GM12878 (cell line): ENCODE data around the gene TMOD3. TPM values are rescaled to one million over a fixed set of nuclear protein-coding genes. Genes with fewer than 3 reads are reported as not detected.

Experiments
- ATAC-seq: fragments of 200-7000 bp; cut with Tn5 transposase; 3 replicates; pipeline ENCODE4 v1.9.1; 2020; ENCODE audit warnings: mild to moderate bottlenecking, moderate library complexity
- BruUV-seq: library from RNA; stranded (reverse); fragments of 400-500 nt; replicated peaks from 2 replicates; lab custom pipeline; 2021; lab: Mats Ljungman, UMichigan
- CTCF ChIA-PET: fragments of 300-600 bp; sonication (Branson Sonifier 250); formaldehyde crosslinking; extraction: SDS; loops from one replicate; lab custom pipeline; 2021; ENCODE audit warnings: inconsistent platforms; lab: Yijun Ruan, JAX
- POLR2A ChIA-PET: fragments of 350-600 bp; formaldehyde crosslinking; extraction: SDS; loops from one replicate; lab custom pipeline; 2021; ENCODE audit warnings: inconsistent platforms; lab: Charles Lee
- RAD21 ChIA-PET: fragments of 300-600 bp; sonication (Branson Sonifier 250); formaldehyde crosslinking; loops from one replicate; lab custom pipeline; 2023; ENCODE audit warnings: antibody characterized with exemption; ENCODE audit not compliant: unreplicated experiment; lab: Charles Lee
- SMC1A ChIA-PET: fragments of 300-600 bp; sonication (Branson Sonifier 250); formaldehyde crosslinking; loops from one replicate; lab custom pipeline; 2023; ENCODE audit not compliant: unreplicated experiment, uncharacterized antibody; lab: Charles Lee
- DNase-seq: peaks from one replicate; pipeline ENCODE4 v3.0.0-alpha.2; 2011; ENCODE audit warnings: low read depth, low spot score
- FAIRE-seq: peaks from 3 replicates; lab custom pipeline; 2011; peaks lifted over from hg19 to GRCh38; lab: Jason Lieb, UNC
- H2AFZ ChIP-seq: 2 replicates; pipeline ENCODE4 v1.6.0; 2011; ENCODE audit warnings: low read depth, low read length, control low read depth; ENCODE audit not compliant: control insufficient read depth
- H3K27ac ChIP-seq: 2 replicates; pipeline ENCODE4 v1.5.1; 2011; ENCODE audit warnings: control low read depth; ENCODE audit not compliant: control insufficient read depth, insufficient read depth
- H3K27me3 ChIP-seq, 2 experiments: replicated peaks in 1 of 2; 2 replicates each; pipeline versions ENCODE4 v1.6.0 to v1.6.1; 2011; ENCODE audit warnings: low read length in 1 of 2; ENCODE audit not compliant: control insufficient read depth in 2 of 2, insufficient read depth in 2 of 2
- H3K36me3 ChIP-seq, 2 experiments: 2 replicates each; pipeline ENCODE4 v1.5.1; 2011; ENCODE audit warnings: low read length in 1 of 2; ENCODE audit not compliant: control insufficient read depth in 2 of 2, insufficient read depth in 2 of 2
- H3K4me1 ChIP-seq: 2 replicates; pipeline ENCODE4 v1.6.1; 2011; ENCODE audit warnings: mild to moderate bottlenecking, low read length, moderate library complexity, mixed read lengths; ENCODE audit not compliant: control insufficient read depth, insufficient read depth
- H3K4me2 ChIP-seq: 2 replicates; pipeline ENCODE4 v1.6.0; 2011; ENCODE audit warnings: control low read depth; ENCODE audit not compliant: control insufficient read depth, insufficient read depth
- H3K4me3 ChIP-seq: fragments of 200-600 bp; sonication (generic); 2 replicates; pipeline ENCODE4 v1.5.1; 2016
- H3K79me2 ChIP-seq: 2 replicates; pipeline ENCODE4 v1.6.0; 2011; ENCODE audit warnings: low read length; ENCODE audit not compliant: control insufficient read depth, insufficient read depth
- H3K9ac ChIP-seq: 2 replicates; pipeline ENCODE4 v1.8.0; 2011; ENCODE audit warnings: low read length, control low read depth, mixed read lengths; ENCODE audit not compliant: control insufficient read depth, insufficient read depth
- H3K9me3 ChIP-seq: replicated peaks from 3 replicates; pipeline ENCODE4 v1.5.1; 2011; ENCODE audit warnings: mild to moderate bottlenecking, low read length; ENCODE audit not compliant: control insufficient read depth, insufficient read depth
- H4K20me1 ChIP-seq: 2 replicates; pipeline ENCODE4 v1.6.0; 2011; ENCODE audit not compliant: control insufficient read depth, insufficient read depth
- BMI1 ChIP-seq: fragments of 450-650 bp; IDR thresholded peaks from 2 replicates; pipeline ENCODE4 v1.6.1; 2016; ENCODE audit warnings: mild to moderate bottlenecking, moderate library complexity, borderline replicate concordance
- EZH2 ChIP-seq: IDR thresholded peaks from 2 replicates; pipeline ENCODE4 v1.6.1; 2012; ENCODE audit warnings: low read depth, mild to moderate bottlenecking, control low read depth, inconsistent platforms, low read length, borderline replicate concordance; ENCODE audit not compliant: control insufficient read depth
- IRF4 ChIP-seq: IDR thresholded peaks from 2 replicates; pipeline ENCODE4 v1.6.1; 2011; ENCODE audit warnings: low read depth, low read length
- NFXL1 ChIP-seq: fragments of 450-650 bp; IDR thresholded peaks from 2 replicates; pipeline ENCODE4 v1.6.1; 2017; ENCODE audit warnings: antibody characterized with exemption, mild to moderate bottlenecking, borderline replicate concordance
- NRF1 ChIP-seq: conservative IDR thresholded peaks from 2 replicates; pipeline ENCODE4 v1.6.1; 2011; ENCODE audit warnings: mild to moderate bottlenecking, low read depth, low read length, improper control_type of control experiment
- PML ChIP-seq: IDR thresholded peaks from 2 replicates; pipeline ENCODE4 v1.6.1; 2012; ENCODE audit warnings: low read length, inconsistent platforms
- PRDM15 ChIP-seq: fragments of 450-650 bp; formaldehyde crosslinking; IDR thresholded peaks from 2 replicates; pipeline ENCODE4 v1.4.0; 2020; ENCODE audit warnings: mild to moderate bottlenecking, moderate library complexity
- RAD21 ChIP-seq: IDR thresholded peaks from 2 replicates; pipeline ENCODE4 v1.6.1; 2011; ENCODE audit warnings: mild to moderate bottlenecking, low read depth, low read length, moderate library complexity; ENCODE audit not compliant: insufficient read depth
- RAD51 ChIP-seq: fragments of 450-650 bp; IDR thresholded peaks from 2 replicates; pipeline ENCODE4 v1.6.1; 2016; ENCODE audit warnings: moderate library complexity, mild to moderate bottlenecking, inconsistent platforms
- RELA ChIP-seq: fragments of 450-650 bp; IDR thresholded peaks from 2 replicates; pipeline ENCODE4 v1.8.0; 2014; ENCODE audit warnings: borderline replicate concordance; ENCODE audit not compliant: partially characterized antibody
- RELB ChIP-seq: fragments of 450-650 bp; IDR thresholded peaks from 2 replicates; pipeline ENCODE4 v1.6.1; 2017; ENCODE audit warnings: low read depth, mild to moderate bottlenecking, moderate library complexity
- RFX5 ChIP-seq: IDR thresholded peaks from 2 replicates; pipeline ENCODE4 v1.6.1; 2011; ENCODE audit warnings: low read depth, low read length, improper control_type of control experiment
- SRF ChIP-seq, 2 experiments: IDR thresholded peaks; 2 replicates each; pipeline ENCODE4 v1.6.1; 2011; ENCODE audit warnings: low read depth in 2 of 2, low read length in 2 of 2, mild to moderate bottlenecking in 1 of 2, moderate library complexity in 1 of 2
- STAT1 ChIP-seq: fragments of 450-650 bp; conservative IDR thresholded peaks from 2 replicates; pipeline ENCODE4 v1.6.1; 2014; ENCODE audit warnings: antibody characterized with exemption, mild to moderate bottlenecking
- TARDBP ChIP-seq: IDR thresholded peaks from 2 replicates; pipeline ENCODE4 v1.6.1; 2016; ENCODE audit warnings: borderline replicate concordance
- ZNF207 ChIP-seq: fragments of 450-650 bp; IDR thresholded peaks from 2 replicates; pipeline ENCODE4 v1.6.1; 2014; ENCODE audit warnings: antibody characterized with exemption, mild to moderate bottlenecking, borderline replicate concordance
- ZNF24 ChIP-seq: fragments of 450-650 bp; IDR thresholded peaks from 2 replicates; pipeline ENCODE4 v1.6.1; 2017; ENCODE audit warnings: antibody characterized with exemption, mild to moderate bottlenecking
- ZNF622 ChIP-seq: fragments of 450-650 bp; IDR thresholded peaks from 2 replicates; pipeline ENCODE4 v1.6.1; 2017; ENCODE audit warnings: mild to moderate bottlenecking, inconsistent platforms
- WGBS: methylation state at CpG from one replicate; pipeline ENCODE4 v1.1.6; 2016; ENCODE audit warnings: low lambda C conversion rate; ENCODE audit not compliant: insufficient replicate concordance, insufficient coverage; ENCODE audit errors: missing lambda C conversion rate; 5-methylcytosine and 5-hydroxymethylcytosine counted together
- in situ Hi-C: fragments of 300-500 bp; cut with MboI; formaldehyde crosslinking; loops from 9 replicates; pipeline ENCODE4 v1.14.3; 2018; ENCODE audit warnings: mixed read lengths
- intact Hi-C: fragments of 100-400 bp; cut with micrococcal nuclease; formaldehyde crosslinking; loops from one replicate; pipeline ENCODE4 v1.14.2; 2022; ENCODE audit not compliant: unreplicated experiment
- polyA plus RNA-seq, 11 experiments: library from polyadenylated mRNA; depleted of rRNA in 4 of 11; unstranded in 6 of 11; stranded (reverse) in 5 of 11; fragments of >200 nt; fragmentation: Nextera tagmentation in 4 of 11; fragmentation: Illumina TruSeq in 1 of 11; extraction: Ambion mirVana in 4 of 11; extraction: Trizol in 1 of 11; gene quantifications; 1 replicate in 1 of 11; 2 replicates in 10 of 11; pipeline versions ENCODE4 v1.2.1 to v1.2.3, GENCODE V29; 2011 to 2016; ENCODE audit warnings: inconsistent platforms in 2 of 11, missing spikeins in 2 of 11, low read depth in 1 of 11
- total RNA-seq, 4 experiments: library from RNA; depleted of rRNA in 3 of 4; stranded (reverse); fragments of >200 nt in 3 of 4; fragmentation: Illumina TruSeq in 1 of 4; extraction: Trizol in 1 of 4; gene quantifications; 2 replicates each; pipeline versions ENCODE4 v1.2.1 to v1.2.3, GENCODE V29; 2013 to 2021

TMOD3 gene
- total and polyA plus RNA-seq, 10 of the 15 experiments (the other 5 are each of a cell fraction or from before 2014, with no cell fraction given), result 5.2 to 39.4 (median 22.5) TPM

GRCh38 chr15:51856714-51857380, 27.4 kb downstream of the TMOD3 start:
- RAD21 ChIA-PET, result interaction anchor here (1.2 kb wide), 1 partner anchor 19 kb away, joined by 3 read pairs; no protein-coding TSS in a partner anchor
- H3K27ac ChIP-seq, result no peak overlapping the region
- H2AFZ ChIP-seq, result no peak overlapping the region
- H3K36me3 ChIP-seq, result peaks cover 0 to 9% of the 10 kb centered on the region in 2 experiments; a peak in 1 of 4 replicates
- no peaks in the 10 kb centered on the region for H4K20me1 ChIP-seq
- H3K9me3 ChIP-seq, result no peaks in the 10 kb centered on the region; the same call in 2 of the 3 replicates
- CTCF ChIA-PET, result interaction anchor here (1.6 to 2.5 kb wide), 2 partner anchors 10 to 11 kb away, joined by 3 to 8 read pairs; no protein-coding TSS in a partner anchor
- FAIRE-seq (no peak), DNase-seq (no peak), ATAC-seq (no peak)
- TF ChIP-seq EZH2, result no peak
- TF ChIP-seq RELA, result no peak
- no peak for TF ChIP-seq SRF (IDR thresholded peaks at IDR 0.05; ENCODE audit: low read depth in 2 of 2, low read length in 2 of 2)
- no peak for TF ChIP-seq RFX5
- no peak for TF ChIP-seq BMI1
- no peak for TF ChIP-seq TARDBP
- TF ChIP-seq NFXL1, result no peak
- TF ChIP-seq ZNF207, result no peak
- no peak for TF ChIP-seq NRF1
- no peak for TF ChIP-seq PML
- TF ChIP-seq ZNF24, result no peak
- no peak for TF ChIP-seq RELB
- TF ChIP-seq IRF4, result no peak
- TF ChIP-seq STAT1, result no peak
- no peak for TF ChIP-seq ZNF622
- TF ChIP-seq PRDM15 (CRISPR knock-in tag), result no peak
- TF ChIP-seq RAD51, result no peak
- TF ChIP-seq RAD21, result no peak
- in situ Hi-C loops, result no loop called here
- POLR2A ChIA-PET, result no interaction called here
- BruUV-seq, result TSS peak; percentile 24
- H3K9ac ChIP-seq, result no peak overlapping the region
- intact Hi-C loops, result no loop called here
- 91% methylated on average over 5 of the region's 5 CpGs for WGBS
- H3K79me2 ChIP-seq, result peaks cover 40% of the 10 kb centered on the region
- no peaks in the 10 kb centered on the region for H3K27me3 ChIP-seq
- H3K4me1 ChIP-seq, result peaks cover 4% of the 10 kb centered on the region; the same call in 1 of the 2 replicates
- SMC1A ChIA-PET, result interaction anchor here (0.6 to 6.7 kb wide), 2 partner anchors 14 to 1389 kb away, joined by 3 to 44 read pairs; no protein-coding TSS in a partner anchor
- no peak overlapping the region for H3K4me3 ChIP-seq
- H3K4me2 ChIP-seq, result no peak overlapping the region
